Neural cell (in vitro differentiated cells): ENCODE data around the gene AFG3L2. TPM values are rescaled to one million over a fixed set of nuclear protein-coding genes. Genes with fewer than 3 reads are reported as not detected.

ENCODE experiments used
- H2AFZ ChIP-seq: fragments of 200-600, 300-800 bp; sonication (generic), shearing (Covaris generic); 2 replicates; pipeline ENCODE4 v1.6.0; 2014; ENCODE audit warnings: low read depth, mild to moderate bottlenecking, antibody characterized with exemption, low read length, moderate library complexity
- H3F3A ChIP-seq: fragments of 200-600 bp; shearing (Covaris generic); 2 replicates; pipeline ENCODE4 v1.6.1; 2016; ENCODE audit warnings: mild to moderate bottlenecking, moderate library complexity, mixed read lengths, antibody characterized with exemption, low read length; ENCODE audit not compliant: insufficient read depth, poor library complexity, severe bottlenecking
- H3K27ac ChIP-seq: fragments of 200-600, 300-800 bp; sonication (generic), shearing (Covaris generic); 2 replicates; pipeline ENCODE4 v1.5.1; 2014; ENCODE audit warnings: mild to moderate bottlenecking, low read length, moderate library complexity
- H3K27me3 ChIP-seq: fragments of 300-800, 200-600 bp; sonication (generic), shearing (Covaris generic); 2 replicates; pipeline ENCODE4 v1.6.0; 2014; ENCODE audit warnings: mild to moderate bottlenecking, low read depth, low read length, moderate library complexity; ENCODE audit not compliant: insufficient read depth
- H3K36me3 ChIP-seq: fragments of 300-800, 200-600 bp; sonication (generic), shearing (Covaris generic); 2 replicates; pipeline ENCODE4 v1.5.1; 2014; ENCODE audit warnings: mild to moderate bottlenecking, antibody characterized with exemption, low read length, moderate library complexity; ENCODE audit not compliant: insufficient read depth
- H3K4me2 ChIP-seq: fragments of 300-800, 200-600 bp; sonication (generic), shearing (Covaris generic); 2 replicates; pipeline ENCODE4 v1.6.0; 2014; ENCODE audit warnings: mild to moderate bottlenecking, low read length
- H3K4me3 ChIP-seq: fragments of 300-800, 200-600 bp; sonication (generic), shearing (Covaris generic); 2 replicates; pipeline ENCODE4 v1.5.1; 2014; ENCODE audit warnings: mild to moderate bottlenecking, low read length, moderate library complexity
- H3K79me2 ChIP-seq: fragments of 200-600 bp; shearing (Covaris generic); replicated peaks from 2 replicates; pipeline ENCODE4 v1.6.0; 2014; ENCODE audit warnings: mild to moderate bottlenecking, low read length, moderate library complexity; ENCODE audit not compliant: insufficient read depth
- H3K9ac ChIP-seq: fragments of 300-800, 200-600 bp; sonication (generic), shearing (Covaris generic); 2 replicates; pipeline ENCODE4 v1.6.1; 2016; ENCODE audit warnings: mild to moderate bottlenecking, low read length, mixed read lengths
- H3K9me2 ChIP-seq: fragments of 200-600 bp; shearing (Covaris generic); 2 replicates; pipeline ENCODE4 v1.6.1; 2016; ENCODE audit warnings: mild to moderate bottlenecking, low read length, mixed read lengths; ENCODE audit not compliant: insufficient read depth
- H3K9me3 ChIP-seq: fragments of 200-600, 300-800 bp; sonication (generic), shearing (Covaris generic); 2 replicates; pipeline ENCODE4 v1.6.1; 2016; ENCODE audit warnings: mild to moderate bottlenecking, mixed run types, low read length, moderate library complexity, mixed read lengths
- H4K20me1 ChIP-seq: fragments of 200-600 bp; shearing (Covaris generic); 2 replicates; pipeline ENCODE4 v1.6.1; 2016; ENCODE audit warnings: mild to moderate bottlenecking, mixed run types; ENCODE audit not compliant: insufficient read depth
- EP300 ChIP-seq: fragments of 450-650 bp; conservative IDR thresholded peaks from 2 replicates; pipeline ENCODE4 v1.6.1; 2014; ENCODE audit warnings: antibody characterized with exemption, mild to moderate bottlenecking, moderate library complexity; ENCODE audit not compliant: poor library complexity, severe bottlenecking
- EZH2 ChIP-seq: fragments of 200-600, 300-800 bp; shearing (Covaris generic), sonication (generic); IDR thresholded peaks from 2 replicates; pipeline ENCODE4 v1.6.1; 2014; ENCODE audit warnings: antibody characterized with exemption, low read length, borderline replicate concordance, mild to moderate bottlenecking; ENCODE audit not compliant: insufficient read depth, poor library complexity, severe bottlenecking
- MXI1 ChIP-seq: fragments of 450-650 bp; conservative IDR thresholded peaks from 2 replicates; pipeline ENCODE4 v1.6.1; 2014; ENCODE audit warnings: antibody characterized with exemption, mild to moderate bottlenecking; ENCODE audit not compliant: poor library complexity, severe bottlenecking
- POLR2AphosphoS5 ChIP-seq: IDR thresholded peaks from 2 replicates; pipeline ENCODE4 v1.6.1; 2012
- RAD21 ChIP-seq: fragments of 450-650 bp; conservative IDR thresholded peaks from 2 replicates; pipeline ENCODE4 v1.6.1; 2014; ENCODE audit warnings: antibody characterized with exemption, mild to moderate bottlenecking, moderate library complexity
- SMC3 ChIP-seq: fragments of 450-650 bp; conservative IDR thresholded peaks from 2 replicates; pipeline ENCODE4 v1.6.1; 2014; ENCODE audit warnings: antibody characterized with exemption, mild to moderate bottlenecking, moderate library complexity; ENCODE audit not compliant: poor library complexity
- TAF1 ChIP-seq: IDR thresholded peaks from 2 replicates; pipeline ENCODE4 v1.6.1; 2012; ENCODE audit warnings: low read depth
- polyA plus RNA-seq: library from polyadenylated mRNA; depleted of rRNA; stranded (reverse); fragments of >200 nt; gene quantifications from 2 replicates; pipeline ENCODE4 v1.2.3, GENCODE V29; 2014
- TF ChIP-seq, protein P1 (sequence below): IDR thresholded peaks from 2 replicates; pipeline ENCODE4 v1.6.1; 2012; ENCODE audit warnings: borderline replicate concordance
- TF ChIP-seq, protein P2 (sequence below): fragments of 450-650 bp; IDR thresholded peaks from 2 replicates; pipeline ENCODE4 v1.5.1; 2014; ENCODE audit warnings: antibody characterized with exemption, mild to moderate bottlenecking, moderate library complexity; ENCODE audit not compliant: poor library complexity, severe bottlenecking

Gene AFG3L2
- polyA plus RNA-seq, 1 donor from 2014 or later, result 49.4 TPM

- Histone ChIP-seq H3K4me2 (no peak overlapping the region), H3K9me3 (no peaks in the 10 kb centered on the region), H4K20me1 (no peaks in the 10 kb centered on the region), H3K4me3 (no peak overlapping the region), H3K79me2 (no peaks in the 10 kb centered on the region), H3K9me2 (no peaks in the 10 kb centered on the region), H2AFZ (no peak overlapping the region), H3K27me3 (no peaks in the 10 kb centered on the region), H3K27ac (no peak overlapping the region), H3F3A (no peaks in the 10 kb centered on the region), H3K36me3 (no peaks in the 10 kb centered on the region), H3K9ac (no peak overlapping the region)
- TF ChIP-seq EZH2 (no peak), POLR2AphosphoS5 (no peak), SMC3 (no peak), EP300 (no peak), TAF1 (no peak), RAD21 (no peak), MXI1 (no peak)
- TF ChIP-seq, protein P1, sequence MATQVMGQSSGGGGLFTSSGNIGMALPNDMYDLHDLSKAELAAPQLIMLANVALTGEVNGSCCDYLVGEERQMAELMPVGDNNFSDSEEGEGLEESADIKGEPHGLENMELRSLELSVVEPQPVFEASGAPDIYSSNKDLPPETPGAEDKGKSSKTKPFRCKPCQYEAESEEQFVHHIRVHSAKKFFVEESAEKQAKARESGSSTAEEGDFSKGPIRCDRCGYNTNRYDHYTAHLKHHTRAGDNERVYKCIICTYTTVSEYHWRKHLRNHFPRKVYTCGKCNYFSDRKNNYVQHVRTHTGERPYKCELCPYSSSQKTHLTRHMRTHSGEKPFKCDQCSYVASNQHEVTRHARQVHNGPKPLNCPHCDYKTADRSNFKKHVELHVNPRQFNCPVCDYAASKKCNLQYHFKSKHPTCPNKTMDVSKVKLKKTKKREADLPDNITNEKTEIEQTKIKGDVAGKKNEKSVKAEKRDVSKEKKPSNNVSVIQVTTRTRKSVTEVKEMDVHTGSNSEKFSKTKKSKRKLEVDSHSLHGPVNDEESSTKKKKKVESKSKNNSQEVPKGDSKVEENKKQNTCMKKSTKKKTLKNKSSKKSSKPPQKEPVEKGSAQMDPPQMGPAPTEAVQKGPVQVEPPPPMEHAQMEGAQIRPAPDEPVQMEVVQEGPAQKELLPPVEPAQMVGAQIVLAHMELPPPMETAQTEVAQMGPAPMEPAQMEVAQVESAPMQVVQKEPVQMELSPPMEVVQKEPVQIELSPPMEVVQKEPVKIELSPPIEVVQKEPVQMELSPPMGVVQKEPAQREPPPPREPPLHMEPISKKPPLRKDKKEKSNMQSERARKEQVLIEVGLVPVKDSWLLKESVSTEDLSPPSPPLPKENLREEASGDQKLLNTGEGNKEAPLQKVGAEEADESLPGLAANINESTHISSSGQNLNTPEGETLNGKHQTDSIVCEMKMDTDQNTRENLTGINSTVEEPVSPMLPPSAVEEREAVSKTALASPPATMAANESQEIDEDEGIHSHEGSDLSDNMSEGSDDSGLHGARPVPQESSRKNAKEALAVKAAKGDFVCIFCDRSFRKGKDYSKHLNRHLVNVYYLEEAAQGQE, result no peak
- TF ChIP-seq, protein P2, sequence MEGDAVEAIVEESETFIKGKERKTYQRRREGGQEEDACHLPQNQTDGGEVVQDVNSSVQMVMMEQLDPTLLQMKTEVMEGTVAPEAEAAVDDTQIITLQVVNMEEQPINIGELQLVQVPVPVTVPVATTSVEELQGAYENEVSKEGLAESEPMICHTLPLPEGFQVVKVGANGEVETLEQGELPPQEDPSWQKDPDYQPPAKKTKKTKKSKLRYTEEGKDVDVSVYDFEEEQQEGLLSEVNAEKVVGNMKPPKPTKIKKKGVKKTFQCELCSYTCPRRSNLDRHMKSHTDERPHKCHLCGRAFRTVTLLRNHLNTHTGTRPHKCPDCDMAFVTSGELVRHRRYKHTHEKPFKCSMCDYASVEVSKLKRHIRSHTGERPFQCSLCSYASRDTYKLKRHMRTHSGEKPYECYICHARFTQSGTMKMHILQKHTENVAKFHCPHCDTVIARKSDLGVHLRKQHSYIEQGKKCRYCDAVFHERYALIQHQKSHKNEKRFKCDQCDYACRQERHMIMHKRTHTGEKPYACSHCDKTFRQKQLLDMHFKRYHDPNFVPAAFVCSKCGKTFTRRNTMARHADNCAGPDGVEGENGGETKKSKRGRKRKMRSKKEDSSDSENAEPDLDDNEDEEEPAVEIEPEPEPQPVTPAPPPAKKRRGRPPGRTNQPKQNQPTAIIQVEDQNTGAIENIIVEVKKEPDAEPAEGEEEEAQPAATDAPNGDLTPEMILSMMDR, result no peak
These were observed 31.4 kb downstream of the AFG3L2 start for GRCh38 chr18:12345491-12346239.

- Histone ChIP-seq H3K27me3 (no peaks in the 10 kb centered on the region), H3F3A (no peaks in the 10 kb centered on the region), H3K27ac (no peak overlapping the region), H3K9me3 (no peaks in the 10 kb centered on the region), H3K79me2 (no peaks in the 10 kb centered on the region), H3K36me3 (peaks cover 4% of the 10 kb centered on the region), H3K9ac (no peak overlapping the region), H3K4me3 (no peak overlapping the region), H4K20me1 (no peaks in the 10 kb centered on the region), H3K9me2 (no peaks in the 10 kb centered on the region), H3K4me2 (no peak overlapping the region), H2AFZ (no peak overlapping the region)
- TF ChIP-seq, protein P2, result no peak
- TF ChIP-seq, protein P1, result no peak
- TF ChIP-seq RAD21 (no peak), SMC3 (no peak), EZH2 (no peak), POLR2AphosphoS5 (no peak), MXI1 (no peak), TAF1 (no peak), EP300 (no peak)
These were observed 34.4 kb downstream of the AFG3L2 start for GRCh38 chr18:12342661-12343060.
